NCI-H524 treated with DMSO at 0.1 percent for 48 hours (cell line): Measurements from ENCODE around the gene SLC22A15.
"Not testable (repeated sequence)": the region's sequence is repeated elsewhere in the genome, so short reads cannot be mapped to it uniquely, and the experiment has no call there.

Experiments used
- DNase-seq: peaks from one replicate; lab custom pipeline; 2025; lab: John Stamatoyannopoulos, UW

The SLC22A15 gene

DNA sequence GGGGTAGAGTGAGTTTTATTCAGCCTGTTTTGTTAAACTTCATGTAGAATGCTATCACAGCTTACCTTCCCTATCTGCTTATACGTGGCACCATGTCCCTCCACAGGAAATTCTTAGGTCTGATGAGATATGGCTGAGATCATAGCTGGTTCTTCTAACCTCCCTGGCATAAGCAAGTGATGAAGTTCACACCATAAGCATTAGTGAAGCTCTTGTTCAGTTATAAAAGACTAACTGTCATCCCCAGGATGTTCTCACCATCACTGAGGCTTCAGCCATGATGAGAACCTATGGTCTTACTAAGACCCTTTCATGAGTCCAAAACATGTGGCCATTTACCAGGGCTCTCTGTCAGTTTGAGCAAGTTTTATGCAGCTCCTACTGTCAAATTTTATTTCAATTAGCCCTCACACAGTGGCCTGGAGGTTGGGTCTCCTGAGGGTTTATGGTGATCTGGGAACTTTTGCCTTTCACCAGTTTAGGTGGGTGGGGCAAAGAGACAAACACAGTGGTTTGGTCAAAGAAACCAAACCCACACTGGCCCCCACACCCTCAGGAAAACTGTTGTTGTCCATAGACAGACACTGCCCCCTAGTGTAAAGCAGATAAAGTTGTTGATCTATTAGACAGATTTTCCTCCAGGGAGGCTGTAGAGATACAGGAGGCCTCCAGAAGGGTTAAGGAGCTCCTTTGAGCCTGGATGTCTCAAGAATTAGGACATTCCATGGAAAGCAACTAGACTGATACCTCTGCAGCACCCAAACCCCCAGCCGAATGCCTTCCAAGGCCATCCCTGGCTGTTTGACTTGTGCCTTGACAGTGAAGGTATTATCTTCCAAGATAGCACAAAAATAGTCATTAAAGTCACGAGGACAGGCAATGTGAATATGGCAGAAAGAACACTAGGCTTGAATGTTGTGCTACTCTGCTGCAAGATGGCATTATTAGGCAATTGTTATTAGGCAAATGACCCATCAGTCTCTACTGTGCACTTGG lies 5.0 kb downstream of the SLC22A15 start:
- DNase-seq = no peak

DNA sequence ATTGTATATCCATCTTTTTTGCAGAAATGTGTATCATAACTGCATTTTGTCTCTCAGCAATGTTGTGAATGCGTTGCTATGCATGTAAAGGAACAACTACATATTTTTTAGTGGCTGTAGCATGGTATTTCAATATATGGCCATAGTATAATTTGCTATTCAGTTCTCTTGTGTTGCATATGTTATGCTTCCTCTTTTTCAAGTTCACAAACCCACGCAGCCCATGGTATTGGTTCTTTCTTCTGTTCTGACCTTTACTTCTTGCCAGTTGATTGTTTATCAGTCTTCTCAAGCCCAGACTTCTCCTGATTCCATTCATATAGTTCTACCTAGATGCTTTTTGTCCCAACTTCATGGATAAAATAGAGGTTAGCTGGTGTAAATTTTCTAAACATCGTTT lies 6.1 kb downstream of the SLC22A15 start:
- DNase-seq = no peak

DNA sequence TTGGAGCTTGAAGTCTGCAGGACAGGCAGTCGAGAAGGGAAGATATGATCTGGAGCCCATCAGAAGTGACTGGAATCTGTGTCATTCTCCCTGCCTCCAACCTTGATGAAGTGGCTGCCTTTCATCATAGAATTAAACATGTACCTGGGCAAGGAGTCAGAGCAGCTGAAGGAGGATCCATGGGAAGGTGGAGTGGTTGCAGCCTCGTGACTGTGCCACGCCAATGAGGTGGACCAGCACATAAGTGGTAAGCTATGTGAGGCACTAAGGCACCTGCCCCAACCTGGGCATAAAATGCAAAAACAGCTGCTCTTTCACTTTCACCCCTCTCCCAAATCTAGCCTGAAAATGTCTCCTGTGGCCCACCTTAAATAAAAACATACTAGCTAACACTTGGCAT lies 7.3 kb downstream of the SLC22A15 start:
- no peak for DNase-seq

DNA sequence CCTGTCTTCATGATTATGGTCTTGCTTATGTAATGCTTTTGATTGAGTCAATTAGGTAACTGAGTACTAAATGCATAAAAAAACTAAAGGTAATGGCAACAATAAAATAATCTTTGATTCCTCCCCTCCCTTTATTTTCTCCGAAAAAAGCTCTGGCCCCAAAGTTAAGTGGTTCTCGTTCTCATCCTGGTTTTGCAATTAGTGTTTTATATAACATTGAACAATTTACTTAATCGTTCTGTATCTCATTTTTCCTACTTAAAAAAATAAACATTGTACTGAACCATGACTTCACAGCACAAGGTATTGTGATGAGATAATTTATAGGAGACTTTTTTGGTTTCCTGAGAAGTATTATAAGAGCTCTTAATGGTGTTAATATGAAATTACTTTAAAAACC lies 11.3 kb downstream of the SLC22A15 start:
- no peak for DNase-seq

DNA sequence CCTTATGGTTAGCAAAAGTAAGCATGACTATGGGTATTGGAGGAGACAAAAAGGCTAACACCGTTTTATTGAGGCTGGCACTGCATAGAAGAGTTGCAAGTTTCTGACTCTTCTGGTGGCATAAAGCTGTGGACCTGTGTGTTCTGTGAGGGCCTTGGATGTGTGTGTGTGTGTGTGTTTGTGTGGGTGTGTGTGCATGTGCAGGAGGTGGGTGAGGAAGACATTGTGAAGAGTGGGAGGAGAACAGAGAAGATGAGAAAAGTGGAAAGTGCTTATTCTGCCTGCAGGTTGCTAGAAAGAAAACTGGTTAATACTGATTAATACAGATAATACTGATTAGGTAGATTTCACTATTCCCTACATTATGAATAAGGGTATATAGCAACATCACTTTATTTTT lies 12.6 kb downstream of the SLC22A15 start:
- no peak for DNase-seq

DNA sequence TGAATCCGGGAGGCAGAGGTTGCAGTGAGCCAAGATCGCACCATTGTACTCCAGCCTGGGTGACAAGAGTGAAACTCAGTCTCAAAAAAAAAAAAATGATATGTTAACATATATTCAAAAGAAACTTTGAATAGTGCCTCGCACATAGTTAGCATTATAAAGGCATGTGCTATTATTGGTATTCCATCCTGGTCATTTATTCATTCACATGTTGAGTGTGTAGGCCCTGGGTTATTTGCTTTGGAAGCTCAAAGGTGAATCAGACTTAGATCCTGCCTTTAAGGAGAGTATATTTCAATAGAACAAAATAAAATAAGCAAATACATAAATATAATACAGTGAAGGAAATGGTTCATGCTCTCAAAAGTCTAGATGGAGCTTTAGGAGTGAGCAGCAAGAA lies 13.4 kb downstream of the SLC22A15 start:
- no peak for DNase-seq

DNA sequence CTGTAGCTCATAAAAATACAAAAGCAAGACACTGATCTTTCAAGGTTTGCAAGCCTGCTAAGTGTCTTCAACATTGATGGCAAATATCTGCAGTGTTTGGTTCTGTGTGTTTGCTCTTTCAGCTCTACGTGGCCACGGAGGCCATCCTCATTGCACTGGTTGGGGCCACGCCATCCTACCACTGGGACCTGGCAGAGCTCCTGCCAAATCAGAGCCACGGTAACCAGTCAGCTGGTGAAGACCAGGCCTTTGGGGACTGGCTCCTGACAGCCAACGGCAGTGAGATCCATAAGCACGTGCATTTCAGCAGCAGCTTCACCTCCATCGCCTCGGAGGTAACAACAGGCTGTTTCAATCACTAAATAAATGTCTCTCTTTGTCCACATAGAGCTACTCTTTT lies 15.6 kb downstream of the SLC22A15 start:
- no peak for DNase-seq

DNA sequence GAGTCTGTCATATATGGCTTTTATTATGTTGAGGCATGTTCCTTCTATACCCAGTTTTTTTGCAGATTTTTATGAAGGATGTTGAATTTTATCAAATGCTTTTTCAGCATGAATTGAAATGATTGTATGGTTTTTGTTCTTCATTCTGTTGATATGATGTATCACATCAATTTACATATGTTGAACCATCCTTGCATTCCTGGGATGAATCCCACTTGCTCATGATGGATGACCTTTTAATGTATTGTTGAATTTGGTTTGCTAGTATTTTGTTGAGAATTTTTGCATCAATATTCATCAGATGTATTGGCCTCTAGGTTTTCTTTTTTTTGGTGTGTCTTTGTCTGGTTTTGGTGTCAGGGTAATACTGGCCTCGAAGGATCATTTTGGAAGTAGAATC lies 21.6 kb downstream of the SLC22A15 start:
- DNase-seq = not testable (repeated sequence)

DNA sequence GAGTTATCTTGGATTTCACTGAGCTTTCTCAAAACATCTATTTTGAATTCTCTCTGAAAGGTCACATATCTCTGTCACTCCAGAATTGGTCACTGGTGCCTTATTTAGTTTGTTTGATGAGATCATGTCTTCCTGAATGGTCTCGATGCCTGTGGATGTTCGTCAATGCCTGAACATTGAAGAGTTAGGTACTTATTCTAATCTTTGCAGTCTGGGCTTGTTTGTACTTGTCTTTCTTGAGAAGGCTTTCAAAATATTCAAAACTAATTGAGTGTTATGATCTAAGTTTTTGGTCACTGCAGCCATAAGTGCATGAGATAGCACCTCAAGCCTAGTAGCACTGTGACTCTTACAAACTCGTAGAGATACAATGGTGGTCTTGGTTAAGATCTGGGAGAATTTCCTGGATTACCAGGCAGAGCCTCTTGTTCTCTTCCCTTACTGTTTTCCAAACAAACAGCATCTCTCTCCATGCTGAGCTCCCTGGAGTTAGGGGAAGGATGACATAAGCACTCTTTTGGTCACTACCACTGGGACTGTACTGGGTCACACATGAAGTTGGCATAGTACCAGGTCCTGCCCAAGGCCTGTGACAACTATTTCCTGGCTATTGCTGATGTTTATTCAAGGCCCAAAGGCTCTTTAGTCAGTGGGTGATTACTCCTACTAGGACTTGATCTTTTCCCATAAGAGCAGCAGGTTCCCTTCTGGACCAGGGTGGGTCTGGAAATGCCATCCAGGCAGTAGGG lies 25.6 kb downstream of the SLC22A15 start:
- no peak for DNase-seq

DNA sequence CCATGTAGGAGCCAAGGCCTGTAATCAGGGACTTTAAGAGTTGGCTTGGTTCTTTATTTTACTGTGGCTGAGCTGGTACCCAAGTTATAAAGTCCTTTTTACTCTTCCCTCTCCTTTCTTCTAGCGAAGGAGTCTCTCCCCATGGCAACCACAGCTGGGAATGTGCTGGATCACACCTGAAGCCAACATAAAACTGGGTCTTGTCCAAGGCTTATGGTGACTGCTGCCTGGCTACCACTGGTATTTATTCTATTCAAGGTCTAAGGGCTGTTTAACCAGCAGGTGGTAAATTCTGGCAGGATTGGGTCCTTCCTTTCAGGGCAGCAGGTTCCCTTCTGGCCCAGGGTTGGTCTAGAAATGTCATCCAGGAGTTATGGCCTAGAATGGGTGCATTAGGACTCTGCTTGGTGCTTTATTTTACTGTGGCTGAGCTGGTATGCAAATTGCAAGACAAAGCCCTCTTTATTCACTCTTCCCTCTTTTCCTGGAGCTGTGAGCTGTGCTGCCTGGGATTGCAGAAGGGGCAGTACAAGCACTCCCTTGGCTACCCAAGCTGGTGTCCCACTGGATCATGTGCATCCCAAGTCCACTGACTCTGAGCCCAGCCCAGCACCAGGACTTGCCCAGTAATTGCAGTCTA lies 26.6 kb downstream of the SLC22A15 start:
- no peak for DNase-seq

DNA sequence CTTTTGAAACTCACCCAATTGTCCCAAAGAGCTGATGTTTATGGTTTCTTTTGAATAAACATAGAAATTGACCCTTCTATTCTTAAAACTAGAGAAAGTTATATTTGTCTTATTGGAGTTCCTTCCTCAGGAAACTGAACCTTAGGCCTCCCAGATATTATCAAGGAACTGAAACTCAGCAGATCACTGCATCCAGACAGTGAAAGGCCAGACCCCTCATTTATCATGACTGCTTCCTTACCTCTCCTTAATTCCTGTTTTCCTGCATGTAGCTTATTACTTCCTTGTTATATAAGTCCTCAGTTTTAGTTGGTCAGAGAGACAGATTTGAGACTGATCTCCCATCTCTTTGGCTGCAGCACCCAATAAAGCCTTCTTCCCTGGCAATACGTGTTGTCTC lies 27.5 kb downstream of the SLC22A15 start:
- no peak for DNase-seq

DNA sequence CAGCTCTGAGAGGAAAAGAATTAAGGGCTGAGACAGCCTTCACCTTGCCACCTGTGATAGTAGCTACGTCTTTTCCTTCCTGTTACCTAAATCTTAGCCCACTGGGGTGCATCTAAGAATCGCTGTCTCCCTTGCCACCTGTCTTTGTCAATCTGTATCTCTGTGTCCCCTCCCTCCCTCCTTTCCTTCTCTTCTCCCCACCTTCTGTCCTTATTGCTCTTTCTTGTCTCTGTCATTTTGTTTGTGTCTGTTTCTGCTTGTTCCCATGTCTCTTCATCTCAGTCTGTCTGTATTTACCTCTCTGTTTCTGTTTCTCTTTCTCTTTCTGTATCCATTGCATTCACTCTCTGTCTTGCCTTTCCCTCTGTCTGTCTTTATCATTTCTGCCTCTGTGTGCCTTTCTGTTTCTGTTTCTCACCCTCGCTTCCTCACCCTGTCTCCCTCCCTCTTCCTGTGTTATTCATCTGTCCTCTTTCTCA lies 30.2 kb downstream of the SLC22A15 start:
- no peak for DNase-seq

DNA sequence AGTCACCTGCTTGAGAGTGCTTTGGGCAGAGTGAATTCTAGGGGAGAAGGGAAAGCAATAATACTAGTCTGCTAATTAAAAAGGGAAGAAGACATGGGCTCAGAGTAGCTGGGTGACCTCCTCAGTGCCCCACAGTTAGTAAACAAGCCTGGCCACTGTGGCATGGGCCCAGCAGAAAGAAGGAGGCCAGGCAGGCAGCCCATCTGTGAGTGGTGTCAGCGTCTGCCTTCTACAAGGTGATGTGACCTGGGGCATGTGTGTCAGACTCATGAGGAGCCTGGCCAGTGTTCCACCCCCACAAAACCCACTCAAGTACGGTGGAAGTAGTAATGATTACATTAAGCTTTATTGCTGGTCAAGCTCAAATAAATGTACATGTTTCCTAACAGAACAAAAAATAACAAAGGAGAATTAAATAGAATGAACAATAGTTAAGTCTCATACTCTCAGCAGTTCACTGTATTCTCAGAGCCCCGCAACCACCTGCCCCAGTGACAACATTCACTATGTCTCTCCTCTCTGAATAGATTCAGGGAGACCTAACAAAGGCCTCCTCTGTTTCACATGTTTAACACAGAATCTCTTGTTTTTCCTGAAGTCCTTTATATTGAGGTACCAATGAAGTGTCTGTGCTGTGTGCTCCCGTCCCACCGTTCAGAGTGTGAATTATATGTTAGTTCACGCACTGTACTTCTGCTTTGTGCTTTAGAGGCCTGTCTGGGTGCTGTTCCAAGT lies 32.5 kb downstream of the SLC22A15 start:
- no peak for DNase-seq

DNA sequence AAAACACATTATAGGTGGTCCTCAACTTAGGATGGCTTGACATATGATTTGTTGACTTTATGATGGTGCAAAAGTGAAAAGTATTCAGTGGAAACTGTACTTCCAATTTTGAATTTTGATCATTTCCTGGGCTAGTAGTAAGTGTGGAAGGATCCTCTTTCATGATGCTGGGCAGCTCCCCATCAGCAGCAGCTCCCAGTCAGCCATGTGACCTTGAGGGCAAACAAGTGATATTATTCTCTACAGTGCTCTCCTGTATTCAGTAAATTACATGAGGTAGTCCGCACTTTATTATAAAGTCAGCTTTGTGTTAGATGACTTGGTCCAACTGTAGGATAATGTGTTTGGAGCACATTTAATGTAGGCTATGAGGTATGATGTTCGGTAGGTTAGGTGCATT lies 36.4 kb downstream of the SLC22A15 start:
- no peak for DNase-seq

DNA sequence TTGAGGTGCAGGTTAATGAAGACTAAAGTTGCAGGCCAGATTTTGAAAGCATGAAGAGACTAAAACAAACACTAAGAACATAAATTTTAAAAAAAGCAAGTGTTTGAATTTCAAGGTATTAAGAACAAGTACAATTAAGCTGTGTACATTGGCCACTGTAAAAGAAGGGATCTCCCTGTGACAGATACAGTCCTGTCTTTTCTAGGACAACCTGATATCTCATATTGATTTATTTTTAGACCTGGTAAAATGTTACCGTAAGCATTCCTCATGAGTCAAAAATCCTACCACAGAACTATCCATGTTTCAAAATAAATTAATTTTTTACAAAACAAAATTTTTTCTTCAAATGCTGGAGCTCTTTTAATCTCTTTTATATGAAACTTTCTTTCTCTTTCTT lies 39.4 kb downstream of the SLC22A15 start:
- DNase-seq = no peak

DNA sequence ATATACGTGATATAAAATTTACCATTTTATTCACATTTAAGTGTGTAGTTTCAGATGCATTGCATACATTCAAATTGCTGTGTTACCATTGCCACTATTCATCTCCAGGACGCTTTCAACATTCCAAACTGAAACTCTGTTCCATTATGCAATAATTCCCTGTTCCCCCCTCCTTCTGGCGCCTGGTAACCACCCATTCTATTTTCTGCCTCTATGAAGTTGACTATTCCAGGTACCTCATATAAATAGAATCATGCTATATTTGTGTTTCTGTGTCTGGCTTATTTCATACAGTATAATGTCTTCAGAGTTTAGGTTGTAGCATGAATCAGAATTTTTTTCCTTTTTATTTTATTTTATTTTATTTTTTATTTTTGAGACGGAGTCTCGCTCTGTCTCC lies 41.7 kb downstream of the SLC22A15 start:
- DNase-seq = no peak

DNA sequence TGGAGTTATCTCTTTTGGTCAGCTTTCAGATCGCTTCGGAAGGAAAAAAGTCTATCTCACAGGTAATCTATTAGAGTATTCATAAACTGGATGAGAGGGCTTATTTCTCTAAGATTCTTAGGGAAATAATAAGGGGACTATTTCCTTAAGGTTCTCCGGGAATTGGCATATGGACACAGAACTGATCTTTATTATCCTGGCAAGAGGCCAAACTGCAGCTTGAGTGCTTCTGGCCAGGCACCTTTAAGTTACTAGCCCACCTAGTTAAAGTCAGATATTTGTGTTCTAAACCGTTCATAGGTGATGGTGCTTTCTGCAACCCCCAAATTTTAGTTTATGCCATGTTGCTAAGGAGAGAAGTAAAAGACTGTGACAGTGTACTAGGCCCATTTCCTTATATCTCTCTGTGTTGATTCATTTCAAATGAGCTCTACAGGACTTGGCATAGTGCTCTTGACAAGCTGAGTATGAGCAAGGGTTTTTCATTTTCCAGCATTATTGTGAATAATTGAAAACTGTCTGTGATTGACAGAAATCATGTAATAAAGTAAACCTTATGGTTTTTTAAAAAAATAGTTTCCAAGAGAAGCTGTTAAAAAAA lies 43.4 kb downstream of the SLC22A15 start:
- DNase-seq = peak; percentile 68

DNA sequence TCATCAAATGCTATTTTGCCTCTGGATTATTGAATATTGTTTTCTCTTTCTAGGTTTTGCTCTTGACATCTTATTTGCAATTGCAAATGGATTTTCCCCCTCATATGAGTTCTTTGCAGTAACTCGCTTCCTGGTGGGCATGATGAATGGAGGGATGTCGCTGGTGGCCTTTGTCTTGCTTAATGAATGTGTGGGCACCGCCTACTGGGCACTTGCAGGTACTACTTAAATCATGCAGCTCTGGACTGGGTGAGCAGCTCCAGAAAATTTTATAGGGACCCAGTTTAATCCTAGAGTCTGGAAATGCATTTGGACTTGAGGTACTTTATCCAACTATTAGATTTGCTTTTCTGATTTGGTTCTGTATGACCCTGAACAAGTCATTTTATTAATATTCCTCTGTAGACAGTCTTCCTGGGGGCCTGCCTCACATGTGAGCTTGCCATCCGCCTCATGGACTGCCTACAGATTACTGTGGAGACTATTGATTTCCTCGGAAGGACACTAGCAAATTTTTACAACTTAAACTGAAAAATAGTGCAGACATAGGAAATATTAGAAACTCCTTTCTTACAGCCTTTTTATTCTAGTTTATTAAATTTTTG lies 44.5 kb downstream of the SLC22A15 start:
- peak; percentile 12 for DNase-seq

DNA sequence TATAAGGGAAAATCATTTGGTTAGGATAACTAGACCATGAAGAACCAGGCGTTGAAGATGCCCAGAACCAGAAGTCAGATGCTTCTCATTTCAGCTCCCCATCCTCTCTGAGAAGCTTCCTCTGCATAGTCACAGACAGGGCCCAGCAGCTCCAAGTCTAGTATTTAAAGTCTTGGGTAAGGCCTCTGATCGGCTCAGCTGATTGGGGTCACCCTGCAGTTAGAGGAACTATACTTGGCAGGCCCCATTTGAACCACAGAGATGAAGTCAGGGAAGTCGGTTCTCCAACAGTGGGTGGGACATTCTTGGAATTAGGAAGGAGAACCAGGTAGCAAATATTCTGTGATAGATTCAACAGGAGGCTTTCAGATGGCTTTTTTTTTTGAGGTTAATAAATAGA lies 48.3 kb downstream of the SLC22A15 start:
- DNase-seq = no peak

DNA sequence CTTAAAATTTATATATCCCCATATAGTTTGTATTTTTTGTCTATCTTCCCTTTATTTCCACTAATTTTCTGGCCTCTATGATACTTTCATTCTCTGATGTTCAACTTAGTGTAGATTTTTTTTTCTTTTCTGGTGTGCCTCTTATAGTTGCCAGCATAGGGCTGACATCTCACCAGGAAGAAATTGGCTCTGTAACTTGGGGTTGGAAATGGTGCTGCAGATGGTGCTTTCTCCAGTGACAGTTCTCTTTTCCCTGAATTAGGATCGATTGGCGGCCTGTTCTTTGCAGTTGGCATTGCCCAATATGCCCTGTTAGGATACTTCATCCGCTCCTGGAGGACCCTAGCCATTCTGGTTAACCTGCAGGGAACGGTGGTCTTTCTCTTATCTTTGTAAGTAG lies 50.3 kb downstream of the SLC22A15 start:
- DNase-seq = no peak

DNA sequence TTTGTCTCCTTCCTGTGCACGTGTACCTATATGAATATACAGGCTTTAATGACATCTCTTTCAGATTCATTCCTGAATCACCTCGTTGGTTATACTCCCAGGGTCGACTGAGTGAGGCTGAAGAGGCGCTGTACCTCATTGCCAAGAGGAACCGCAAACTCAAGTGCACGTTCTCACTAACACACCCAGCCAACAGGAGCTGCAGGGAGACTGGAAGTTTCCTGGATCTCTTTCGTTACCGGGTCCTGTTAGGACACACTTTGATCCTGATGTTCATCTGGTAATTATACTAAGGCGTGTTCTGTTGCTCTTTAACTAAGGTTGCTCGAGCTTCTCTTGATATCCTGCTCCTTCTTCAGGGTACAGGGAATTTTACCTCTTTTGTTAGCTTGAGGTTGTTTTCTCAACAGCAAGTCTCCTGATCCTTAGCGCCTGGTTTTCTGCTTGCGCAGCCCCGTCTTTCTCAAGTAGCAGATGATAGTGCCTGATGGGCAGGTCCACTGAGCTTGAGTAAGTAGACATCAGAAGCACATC lies 55.1 kb downstream of the SLC22A15 start:
- no peak for DNase-seq
